Activated CD4-positive, alpha-beta T cell treated with anti-CD3 and anti-CD28 coated beads, Interleukin-2, Interleukin-6, amounts not matched to agents 100 ng/mL and 50 ng/mL, durations not matched to agents 16 hours and 8 hours (primary cell): ENCODE measurements around the gene ADORA2A.
"Not testable (repeated sequence)": the region's sequence is repeated elsewhere in the genome, so short reads cannot be mapped to it uniquely, and the experiment has no call there.

Experiments used
- DNase-seq: peaks from one replicate; pipeline ENCODE4 v3.0.0-alpha.2; 2020

Gene ADORA2A

DNA sequence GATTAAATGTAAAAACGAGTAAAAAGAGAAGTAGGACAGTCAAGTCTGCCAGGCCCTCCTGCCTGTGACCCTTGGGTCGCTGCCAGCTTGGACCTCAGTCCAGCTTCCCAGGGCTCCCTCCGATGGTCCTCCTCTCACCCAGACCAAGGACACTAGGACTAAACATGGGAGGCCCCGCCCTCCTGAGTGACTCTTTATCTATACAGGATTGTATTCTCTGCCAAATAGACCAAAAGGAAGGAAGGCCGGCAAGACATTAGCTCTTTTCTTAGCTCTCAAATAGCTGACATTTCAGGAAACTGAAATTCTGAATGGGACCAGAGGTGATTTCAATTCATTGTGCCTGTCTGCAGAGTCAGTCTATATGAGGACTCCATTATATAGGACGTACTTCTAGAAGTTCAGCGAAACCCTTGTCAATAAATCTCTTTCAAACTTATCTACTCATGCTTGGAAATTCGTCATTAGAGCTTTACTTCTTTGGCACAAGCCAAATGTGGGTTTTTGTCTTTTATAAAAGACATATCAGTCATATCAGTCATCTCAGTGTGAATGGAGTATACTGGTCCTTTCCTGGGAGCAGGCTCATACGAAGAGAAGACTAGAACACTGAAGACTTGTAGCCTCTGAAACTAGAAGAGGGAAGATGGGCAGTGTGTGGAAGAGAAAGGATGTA lies 28.5 kb downstream of the ADORA2A start:
- DNase-seq: no peak

DNA sequence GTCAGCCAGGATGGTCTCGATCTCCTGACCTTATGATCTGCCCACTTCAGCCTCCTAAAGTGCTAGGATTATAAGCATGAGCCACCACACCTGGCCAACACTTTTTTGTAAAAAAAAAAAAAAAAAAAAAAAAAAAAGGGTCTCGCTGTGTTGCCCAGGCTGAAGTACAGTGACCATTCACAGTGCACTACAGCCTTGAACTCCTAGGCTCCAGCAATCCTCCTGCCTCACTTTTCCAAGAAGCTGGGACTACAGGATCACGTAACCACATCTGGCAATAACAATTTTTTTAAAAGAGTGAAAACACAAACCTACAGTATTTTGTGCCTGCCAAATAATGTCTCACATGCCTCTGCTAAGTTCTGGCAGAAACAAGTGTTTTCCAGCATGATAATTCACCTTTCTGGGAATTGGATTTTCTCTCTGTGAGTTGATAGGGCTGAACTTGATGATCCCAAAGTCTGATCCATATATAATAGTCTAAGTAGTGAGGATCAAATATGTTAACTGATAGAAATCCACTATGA lies 30.6 kb downstream of the ADORA2A start:
- DNase-seq: no peak

DNA sequence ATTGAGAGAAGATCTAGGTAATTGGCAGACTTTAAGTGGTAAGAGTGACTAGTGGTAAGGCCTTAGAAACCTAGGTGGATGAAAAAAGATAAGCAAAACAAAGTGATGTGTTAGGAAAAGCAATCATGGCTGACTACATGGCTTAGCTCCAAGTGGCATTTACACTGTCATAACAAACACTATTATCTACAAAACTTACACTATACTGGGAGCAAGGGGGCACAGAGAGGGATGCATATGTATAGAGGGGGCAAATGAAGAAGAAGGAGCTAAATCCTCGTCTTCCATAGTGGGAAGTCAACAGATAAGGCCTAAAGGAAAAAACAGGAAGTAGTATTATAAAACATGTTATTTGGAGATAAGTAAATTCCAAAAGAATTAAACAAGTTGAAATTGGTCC lies 32.5 kb downstream of the ADORA2A start:
- DNase-seq: no peak

DNA sequence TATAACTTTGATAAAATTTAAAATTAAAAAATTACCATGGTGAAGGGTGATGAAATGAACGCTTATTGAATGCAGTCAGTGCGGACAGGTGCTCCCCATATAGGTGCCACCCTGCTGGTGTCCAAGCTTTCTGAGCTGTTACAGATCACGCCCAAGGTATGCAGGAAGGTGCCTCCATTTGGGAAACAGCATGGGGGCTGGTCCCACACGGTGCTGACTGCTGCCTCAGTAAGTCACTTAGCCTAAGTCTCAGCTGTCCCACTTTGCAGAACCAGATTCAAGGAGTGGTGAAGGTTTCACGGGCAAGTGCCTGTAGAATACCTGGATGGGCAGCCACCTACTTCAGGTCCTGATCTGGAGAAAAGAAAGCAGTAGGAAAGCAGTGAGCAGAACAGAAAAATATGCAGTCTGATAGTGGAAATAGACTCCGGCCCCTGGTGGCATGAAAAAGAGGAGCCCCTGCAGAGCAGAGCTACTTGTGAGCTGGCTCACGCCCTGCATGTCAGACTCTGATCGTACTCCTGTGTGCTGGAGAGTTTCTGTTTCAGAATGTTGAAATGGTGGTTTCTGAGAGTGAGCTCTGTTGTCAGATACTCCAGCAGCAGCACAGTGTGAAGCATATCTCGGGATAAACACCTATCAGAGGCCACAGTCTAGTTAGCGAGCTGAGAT lies 33.2 kb downstream of the ADORA2A start:
- peak; percentile 63 for DNase-seq

DNA sequence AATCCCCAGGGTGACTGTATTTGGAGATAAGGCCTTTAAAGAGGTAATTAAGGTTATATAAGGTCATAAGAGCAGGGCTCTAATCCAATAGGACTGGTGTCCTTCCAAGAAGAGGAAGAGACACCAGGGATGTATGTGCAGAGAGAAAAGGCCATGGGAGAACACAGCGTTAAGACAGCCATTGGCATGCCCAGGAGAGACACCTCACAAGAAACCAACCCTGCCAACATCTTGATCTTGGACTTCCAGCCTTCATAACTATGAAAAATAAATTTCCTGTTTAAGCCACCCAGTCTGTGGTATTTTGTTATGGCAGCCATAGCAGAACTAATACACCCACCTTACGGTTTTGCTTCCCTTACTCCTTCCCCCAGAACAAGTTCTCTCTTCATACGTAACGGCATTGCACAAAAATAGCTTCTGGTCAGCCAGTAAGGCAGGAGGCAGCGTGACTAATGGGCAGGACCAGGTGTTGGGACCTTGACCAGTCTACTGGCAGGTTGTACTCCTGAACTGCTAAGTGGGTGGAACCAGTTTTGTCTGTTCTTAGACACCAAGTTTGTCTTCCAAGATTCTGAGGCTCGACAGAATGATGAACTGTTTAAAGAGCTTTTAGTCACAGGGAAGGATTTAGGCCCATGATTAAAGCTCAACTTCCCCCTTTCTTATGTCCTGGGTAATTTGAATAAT lies 35.8 kb downstream of the ADORA2A start:
- no peak for DNase-seq

DNA sequence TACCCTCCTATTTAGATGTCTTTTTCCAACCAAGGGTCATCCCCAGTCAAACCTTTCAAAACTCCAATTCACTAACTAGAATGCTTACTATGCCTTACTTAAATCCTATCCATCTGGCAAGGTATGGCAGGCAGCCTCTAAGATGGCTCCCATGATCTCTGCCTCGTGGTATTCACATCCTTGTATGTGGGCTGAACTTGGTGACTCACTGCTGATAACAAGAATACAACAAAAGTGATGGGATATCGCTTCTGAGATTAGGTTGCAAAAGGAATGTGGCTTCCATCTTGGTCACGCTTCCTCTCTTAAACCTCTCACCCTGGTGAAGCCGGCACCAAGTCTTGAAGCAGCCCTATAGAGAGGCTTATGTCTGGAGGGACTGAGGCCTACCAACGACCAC lies 38.2 kb downstream of the ADORA2A start:
- no peak for DNase-seq

DNA sequence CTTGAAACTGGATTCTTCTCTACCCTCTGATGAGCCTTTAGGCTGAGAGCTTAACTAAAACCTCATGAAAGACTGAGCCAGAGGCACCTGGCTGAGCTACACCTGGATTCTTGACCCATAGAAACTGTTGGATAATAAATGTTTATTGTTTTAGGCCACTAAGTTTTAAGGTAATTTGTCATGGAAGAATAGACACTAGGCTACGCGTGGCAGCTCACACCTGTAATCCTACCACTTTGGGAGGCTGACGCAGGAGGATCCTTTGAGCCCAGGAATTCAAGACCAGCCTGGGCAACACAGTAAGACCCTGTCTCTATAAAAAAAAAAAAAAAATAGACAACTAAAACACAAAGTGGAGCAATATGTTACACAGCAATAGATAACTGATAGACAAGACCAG lies 38.6 kb downstream of the ADORA2A start:
- no peak for DNase-seq

DNA sequence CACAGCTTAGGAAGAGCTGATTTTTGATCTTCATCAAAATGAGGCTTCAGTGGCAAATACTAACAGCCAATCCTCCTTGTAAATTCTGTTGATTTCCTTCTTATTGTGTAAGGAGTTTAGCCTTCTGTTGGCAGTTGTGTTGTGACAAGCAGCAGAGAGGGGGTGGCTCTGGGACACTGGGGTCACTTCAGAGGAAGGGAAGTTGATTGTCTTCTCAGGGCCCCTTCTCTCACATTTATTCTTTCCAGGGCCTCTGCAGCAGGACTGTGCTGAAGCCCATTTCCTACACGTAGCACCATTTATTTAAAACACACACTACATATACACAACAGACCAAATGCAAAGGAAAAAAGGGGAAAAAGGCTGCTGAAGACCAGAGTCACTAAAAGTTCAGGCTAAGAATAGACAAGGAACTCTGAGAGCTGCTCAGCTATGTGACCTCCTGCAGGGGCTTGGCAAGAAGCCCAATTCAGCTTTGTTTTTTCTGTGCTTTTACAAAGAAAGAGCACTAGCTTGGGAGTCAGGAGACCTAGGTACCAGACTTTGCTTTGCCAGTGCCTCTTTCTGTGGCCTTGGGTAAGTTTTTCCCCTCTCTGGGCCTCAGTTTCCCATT lies 39.4 kb downstream of the ADORA2A start:
- no peak for DNase-seq

DNA sequence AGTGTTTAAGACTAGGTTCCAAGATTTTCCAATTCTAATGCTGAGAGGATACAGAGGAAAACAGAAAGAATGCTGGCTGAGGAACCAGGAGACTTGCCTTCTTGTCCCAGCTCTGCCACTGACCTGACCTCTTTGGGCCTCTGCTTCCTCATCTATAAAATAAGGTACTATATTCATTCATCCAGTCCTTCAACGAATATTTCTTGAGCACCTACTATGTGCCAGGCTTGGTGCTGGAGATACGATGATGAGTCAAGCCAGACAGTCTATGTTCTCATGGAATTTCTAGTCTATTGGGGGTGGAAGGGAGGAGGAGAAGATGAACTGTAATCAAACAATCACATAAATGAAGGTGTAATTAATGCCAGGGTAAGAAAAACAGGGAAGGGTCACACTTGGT lies 39.9 kb downstream of the ADORA2A start:
- no peak for DNase-seq

DNA sequence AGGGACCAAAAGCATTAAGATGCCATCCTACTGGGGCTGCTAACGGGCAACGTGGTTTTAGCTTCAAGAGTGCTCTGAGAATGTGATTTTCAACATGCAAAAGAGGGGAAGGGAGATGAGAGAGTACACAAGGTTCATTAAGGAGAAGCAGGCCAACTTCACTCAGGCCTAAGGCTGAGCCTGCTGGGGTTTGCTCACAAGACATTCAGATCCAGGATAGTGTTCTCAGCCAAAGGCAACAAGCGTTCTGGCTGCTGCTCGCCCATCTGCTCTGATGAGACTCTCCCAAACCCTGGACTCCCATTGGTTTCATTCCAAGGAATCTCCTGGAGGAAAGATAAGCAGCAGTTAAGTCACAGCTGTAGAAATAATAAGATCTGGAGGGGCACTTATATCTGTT lies 44.2 kb downstream of the ADORA2A start:
- no peak for DNase-seq

DNA sequence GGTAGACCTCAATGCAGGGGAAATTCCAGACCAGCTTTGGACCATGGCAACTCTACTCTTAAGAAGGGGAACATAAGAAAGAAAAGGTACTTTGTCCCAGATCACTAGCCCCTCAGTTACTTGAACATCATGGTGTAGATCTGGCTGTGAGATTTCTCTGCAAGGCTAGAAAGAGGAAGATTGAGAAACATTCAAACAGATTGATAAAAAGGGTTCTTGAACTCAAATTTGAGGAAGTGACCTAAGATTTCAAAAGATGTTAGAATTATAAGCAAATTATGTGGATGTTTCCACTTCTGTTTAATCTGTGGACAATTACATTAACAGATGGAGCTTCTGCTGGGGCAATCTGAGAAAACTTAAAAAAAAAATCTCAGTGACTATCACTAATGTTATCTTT lies 45.9 kb downstream of the ADORA2A start:
- no peak for DNase-seq

DNA sequence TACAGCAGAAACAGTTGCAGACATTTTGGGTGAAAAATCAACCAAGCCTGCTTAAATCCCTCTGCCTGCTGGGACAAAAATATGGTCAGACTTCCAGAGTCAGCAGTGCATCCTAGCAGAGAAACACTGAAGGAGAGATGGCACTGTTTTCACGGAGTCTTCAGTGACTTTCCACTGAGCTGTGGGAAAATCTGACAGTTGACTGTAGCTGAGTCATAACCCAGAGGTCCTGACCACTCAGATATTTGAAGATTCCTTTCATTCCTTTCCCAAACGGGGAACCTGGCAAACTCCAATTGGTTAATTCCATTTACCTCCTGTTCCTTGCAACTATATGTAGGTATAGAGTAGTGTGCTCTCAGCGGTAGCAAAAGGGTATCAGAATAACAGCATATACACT lies 46.8 kb downstream of the ADORA2A start:
- no peak for DNase-seq

DNA sequence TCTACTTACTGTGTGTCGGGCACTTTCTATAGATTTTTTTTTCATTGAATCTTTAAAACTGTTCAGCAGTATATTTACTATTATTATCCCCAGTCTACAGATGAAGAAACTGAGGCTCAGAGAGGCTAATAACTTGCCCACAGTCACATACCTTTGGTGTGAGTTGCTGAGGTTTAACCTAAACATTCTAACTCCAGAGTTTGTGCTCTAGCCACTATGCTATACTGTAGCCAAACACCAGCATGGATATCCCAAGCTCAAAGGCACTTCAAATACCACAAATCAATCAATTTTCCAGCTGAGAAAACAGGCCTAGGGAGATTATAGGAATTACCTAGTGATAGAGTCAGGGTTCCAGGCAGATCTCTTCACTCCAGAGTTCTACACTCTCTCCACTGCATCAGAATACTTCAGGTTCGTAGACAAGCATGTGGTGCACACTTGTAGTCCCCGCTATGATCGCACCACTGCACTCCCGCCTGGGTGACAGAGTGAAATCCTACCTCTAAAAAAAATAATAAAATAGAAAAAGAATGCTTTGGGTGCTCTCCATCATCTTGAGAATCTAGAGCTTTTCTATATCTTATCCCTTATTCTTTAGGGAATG lies 47.4 kb downstream of the ADORA2A start:
- no peak for DNase-seq

DNA sequence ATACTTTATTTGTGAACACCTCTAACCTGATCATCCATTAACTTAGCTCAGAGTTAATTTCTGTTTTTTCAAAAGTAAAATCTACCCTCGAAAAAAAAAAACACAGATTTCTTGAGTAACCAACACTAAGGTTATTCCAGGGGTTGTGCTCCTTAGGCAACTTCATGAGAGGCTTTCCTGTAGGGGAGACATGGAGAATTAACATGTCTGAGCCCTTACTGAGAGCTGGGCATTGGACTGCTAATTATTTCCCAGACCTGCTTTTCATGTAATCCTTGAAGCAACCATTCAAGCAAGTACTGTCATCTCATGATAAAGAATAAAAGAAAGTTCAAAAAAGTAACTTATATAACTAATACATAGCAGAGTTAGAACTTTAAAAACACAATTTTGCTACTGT lies 54.2 kb downstream of the ADORA2A start:
- DNase-seq: no peak

DNA sequence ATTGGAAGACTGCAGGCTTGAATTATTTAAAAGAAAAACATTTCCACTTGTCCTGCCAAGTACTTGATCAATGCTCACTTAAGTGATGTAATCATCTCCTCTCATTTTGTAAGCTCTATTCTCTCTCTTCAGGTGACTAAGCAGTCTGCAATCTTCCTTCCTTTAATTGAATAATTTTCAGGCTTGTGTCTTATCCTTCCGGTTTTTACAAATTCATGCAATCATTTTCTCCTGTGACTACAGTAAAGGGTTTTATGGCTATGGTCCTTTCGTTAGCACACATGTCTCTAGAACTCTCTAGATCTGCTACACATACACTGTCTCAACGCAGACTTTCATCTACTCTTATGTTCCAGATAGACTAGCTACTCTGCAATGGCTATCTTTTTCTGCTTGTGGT lies 55.2 kb downstream of the ADORA2A start:
- no peak for DNase-seq

DNA sequence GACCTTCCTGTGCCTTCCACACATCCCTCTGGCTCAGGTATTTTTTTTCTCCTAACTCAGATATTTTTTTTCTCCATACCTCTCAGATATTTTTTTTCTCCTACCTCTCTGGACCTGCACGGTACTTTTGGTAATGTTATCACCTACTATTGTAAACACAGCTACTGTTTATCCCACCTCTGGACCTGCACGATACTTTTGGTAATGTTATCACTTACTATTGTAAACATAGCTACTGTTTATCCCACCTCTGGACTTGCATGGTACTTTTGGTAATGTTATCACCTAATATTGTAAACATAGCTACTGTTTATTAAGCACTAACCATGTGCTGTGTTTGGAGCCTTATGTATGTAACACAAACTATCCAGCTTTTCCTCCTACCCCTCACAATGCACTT lies 55.6 kb downstream of the ADORA2A start:
- DNase-seq: no peak

DNA sequence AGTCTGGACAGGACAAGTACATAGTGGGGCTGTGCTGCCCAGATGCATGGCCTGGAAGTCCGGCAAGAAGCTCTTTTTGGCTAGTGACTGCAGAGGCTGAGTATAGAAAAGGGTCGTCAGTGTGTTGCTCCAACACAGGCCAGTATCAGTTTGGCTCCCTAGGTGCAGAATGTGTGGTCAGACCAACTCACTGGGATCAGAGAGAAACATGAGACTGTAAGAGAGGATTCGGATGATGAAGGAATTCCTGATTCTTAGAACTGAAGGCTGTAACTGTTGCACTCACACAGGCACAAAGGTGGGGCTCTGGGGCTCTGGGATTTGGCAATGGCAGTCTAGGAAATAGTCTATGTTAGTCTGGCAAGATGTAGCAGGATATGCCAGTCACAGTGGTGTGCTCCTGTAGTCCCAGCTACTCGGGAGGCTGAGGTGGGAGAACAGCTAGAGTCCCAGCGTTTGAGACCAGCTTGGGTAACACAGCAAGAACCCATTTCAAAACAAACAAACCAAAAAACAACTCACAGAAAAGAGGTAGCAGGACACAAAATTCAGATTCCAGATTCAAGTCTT lies 56.7 kb downstream of the ADORA2A start:
- no peak for DNase-seq

DNA sequence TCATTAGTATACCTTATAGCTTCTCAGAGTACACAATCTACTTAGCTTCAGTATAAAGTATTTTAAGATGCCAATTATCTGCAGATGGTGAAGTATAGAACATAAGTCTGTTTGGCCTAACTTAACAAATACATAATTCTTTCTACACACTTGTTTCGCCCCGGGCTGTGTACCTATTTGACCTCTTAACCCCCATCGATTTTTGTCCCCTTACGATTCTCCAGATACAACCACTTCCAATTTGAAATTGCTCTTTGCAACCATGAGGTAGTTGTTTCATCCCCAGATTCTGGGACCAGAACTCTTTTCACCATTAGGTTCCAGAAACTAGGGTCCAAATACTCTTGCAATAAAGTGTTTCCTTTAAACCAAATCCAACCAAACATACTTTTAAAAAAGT lies 57.8 kb downstream of the ADORA2A start:
- no peak for DNase-seq

DNA sequence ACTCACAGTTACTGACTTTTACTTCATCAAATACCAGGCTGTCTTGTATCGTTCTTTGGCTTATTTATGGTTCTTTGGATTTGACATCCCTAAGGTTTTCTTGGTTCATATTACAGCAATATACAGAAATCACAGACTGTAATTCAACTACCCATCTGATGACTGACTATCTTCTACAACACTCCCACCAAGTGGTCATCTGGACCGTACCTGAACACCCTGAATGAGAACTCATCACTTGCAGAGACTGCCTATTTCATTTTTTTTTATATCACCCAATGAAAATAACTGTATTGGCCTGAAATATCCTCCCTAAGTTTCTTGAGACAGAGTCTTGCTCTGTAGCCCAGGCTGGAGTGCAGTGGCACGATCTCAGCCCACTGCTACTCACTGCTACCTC lies 58.2 kb downstream of the ADORA2A start:
- no peak for DNase-seq

DNA sequence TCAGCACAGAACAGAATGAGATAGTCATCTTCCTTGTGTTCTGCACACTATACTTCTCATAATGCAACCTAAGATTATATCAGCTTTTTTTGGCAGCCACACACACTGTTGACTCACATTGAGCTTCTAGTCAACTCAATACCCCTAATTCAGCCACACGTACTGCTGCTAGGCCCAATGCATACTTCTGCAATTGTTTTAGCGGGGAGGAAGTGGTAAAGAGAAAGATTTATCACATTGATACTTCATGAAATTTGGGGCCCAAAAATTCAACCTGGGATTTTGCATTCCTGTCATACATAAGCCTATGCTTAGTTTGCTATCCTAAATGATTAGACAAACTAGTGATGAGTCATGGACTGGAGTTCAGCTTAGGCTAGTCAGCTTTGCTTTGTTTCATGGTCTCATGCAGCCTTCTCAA lies 59.1 kb downstream of the ADORA2A start:
- DNase-seq: peak; percentile 93

DNA sequence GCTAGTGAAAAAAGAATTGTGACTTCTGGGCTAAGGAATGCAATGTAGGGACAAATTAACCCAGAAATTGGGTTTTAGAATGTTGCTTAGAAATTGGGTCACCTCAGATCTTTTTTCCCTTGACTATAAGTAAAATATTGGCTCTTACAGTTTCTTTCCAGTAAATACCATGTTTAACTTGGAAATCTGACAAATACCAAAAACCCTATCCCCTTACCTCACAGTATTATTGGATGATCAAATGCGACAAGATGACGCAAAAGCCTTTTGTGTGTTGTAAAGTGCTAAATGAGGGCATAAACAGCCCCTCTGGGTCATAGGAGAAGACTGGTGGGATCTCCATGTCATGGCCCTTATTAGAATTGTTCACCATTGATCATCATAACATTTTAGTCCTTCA lies 61.6 kb downstream of the ADORA2A start:
- no peak for DNase-seq

DNA sequence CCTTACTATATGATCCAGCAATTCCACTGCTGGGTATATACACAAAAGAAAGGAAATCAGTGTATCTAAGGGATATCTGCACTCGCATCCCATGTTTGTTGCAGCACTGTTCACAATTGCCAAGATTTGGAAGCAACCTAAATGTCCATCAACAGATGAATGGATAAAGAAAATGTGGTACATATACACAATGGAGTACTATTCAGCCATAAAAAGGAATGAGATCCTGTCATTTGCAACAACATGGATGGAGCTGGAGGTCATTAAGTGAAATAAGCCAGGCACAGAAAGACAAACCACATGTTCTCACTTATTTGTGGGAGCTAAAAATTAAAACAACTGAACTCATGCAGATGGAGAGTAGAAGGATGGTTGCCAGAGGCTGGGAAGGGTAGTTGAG lies 62.0 kb downstream of the ADORA2A start:
- not testable (repeated sequence) for DNase-seq
